Colonic mucosa (tissue), 4 donors: ENCODE data around the gene CRADD. TPM values are rescaled to one million over a fixed set of nuclear protein-coding genes. Genes with fewer than 3 reads are reported as not detected.
"Not testable (repeated sequence)": the region's sequence is repeated elsewhere in the genome, so short reads cannot be mapped to it uniquely, and the experiment has no call there.

ENCODE experiments used
- DNase-seq: peaks from one replicate; pipeline ENCODE4 v3.0.0-alpha.2; 2020
- H3K27ac ChIP-seq: fragments of 200-600 bp; one replicate; pipeline ENCODE4 v1.8.0; 2021
- H3K27me3 ChIP-seq: fragments of 200-600 bp; one replicate; pipeline ENCODE4 v1.8.0; 2021
- H3K36me3 ChIP-seq: fragments of 200-600 bp; one replicate; pipeline ENCODE4 v1.8.0; 2021
- H3K4me1 ChIP-seq: fragments of 200-600 bp; one replicate; pipeline ENCODE4 v1.8.0; 2021; ENCODE audit warnings: mild to moderate bottlenecking
- H3K4me3 ChIP-seq: fragments of 200-600 bp; one replicate; pipeline ENCODE4 v1.8.0; 2021
- H3K9ac ChIP-seq, 2 donors: one replicate each; pipeline ENCODE4 v1.7.0; 2013; ENCODE audit warnings: control low read depth in 2 of 2, low read depth in 2 of 2, low read length in 2 of 2
- H3K9me3 ChIP-seq: fragments of 200-600 bp; one replicate; pipeline ENCODE4 v1.8.0; 2021
- intact Hi-C: fragments of 100-400 bp; cut with DNase I; formaldehyde crosslinking; loops from one replicate; pipeline ENCODE4 v1.14.1; 2022
- total RNA-seq, 2 donors: library from RNA; stranded (reverse); fragmentation: NEBNext Ultra II Directional in 1 of 2; extraction: Animal tissue kit (Norgen Biotek cat#: 25700) in 1 of 2; gene quantifications; one replicate each; pipeline ENCODE4 v1.2.1, GENCODE V29; 2021
- TF ChIP-seq, protein P1 (sequence below): fragments of 200-600 bp; IDR thresholded peaks from one replicate; pipeline ENCODE4 v1.8.0; 2022; ENCODE audit warnings: antibody characterized with exemption, mild to moderate bottlenecking
- donor health status: healthy.
- donor health status: DM: no; HTN: no; CAD: no.
- donor health status: DM: no; HTN: no; CAD: no.

Gene CRADD
- total RNA-seq, 2 donors from 2014 or later, result 18.2 to 23.9 TPM

DNA sequence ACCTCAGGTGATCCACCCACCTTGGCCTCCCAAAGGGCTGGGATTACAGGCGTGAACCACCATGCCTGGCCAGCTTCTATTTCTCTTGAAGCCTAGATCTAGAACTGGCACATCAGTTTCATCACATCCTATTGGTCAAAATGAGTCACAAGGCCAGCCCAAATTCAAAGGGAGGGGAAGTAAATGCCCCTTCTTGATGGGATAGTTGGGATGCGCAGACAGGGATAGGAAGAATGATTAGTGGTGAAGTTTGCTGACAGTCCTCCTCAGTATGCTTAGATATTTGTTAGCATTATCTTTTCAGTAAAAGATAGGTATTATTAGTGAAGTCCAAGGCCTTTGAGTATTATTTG, 33.4 kb downstream of the CRADD start:
- intact Hi-C loops, result no loop called here
- H3K4me1 ChIP-seq, result no peaks in the 10 kb centered on the region
- H3K27me3 ChIP-seq, result no peaks in the 10 kb centered on the region
- no peak overlapping the region for H3K9ac ChIP-seq
- no peaks in the 10 kb centered on the region for H3K36me3 ChIP-seq
- no peak for DNase-seq
- H3K4me3 ChIP-seq, result no peak overlapping the region
- H3K27ac ChIP-seq, result no peak overlapping the region
- no peaks in the 10 kb centered on the region for H3K9me3 ChIP-seq
- TF ChIP-seq, protein P1, sequence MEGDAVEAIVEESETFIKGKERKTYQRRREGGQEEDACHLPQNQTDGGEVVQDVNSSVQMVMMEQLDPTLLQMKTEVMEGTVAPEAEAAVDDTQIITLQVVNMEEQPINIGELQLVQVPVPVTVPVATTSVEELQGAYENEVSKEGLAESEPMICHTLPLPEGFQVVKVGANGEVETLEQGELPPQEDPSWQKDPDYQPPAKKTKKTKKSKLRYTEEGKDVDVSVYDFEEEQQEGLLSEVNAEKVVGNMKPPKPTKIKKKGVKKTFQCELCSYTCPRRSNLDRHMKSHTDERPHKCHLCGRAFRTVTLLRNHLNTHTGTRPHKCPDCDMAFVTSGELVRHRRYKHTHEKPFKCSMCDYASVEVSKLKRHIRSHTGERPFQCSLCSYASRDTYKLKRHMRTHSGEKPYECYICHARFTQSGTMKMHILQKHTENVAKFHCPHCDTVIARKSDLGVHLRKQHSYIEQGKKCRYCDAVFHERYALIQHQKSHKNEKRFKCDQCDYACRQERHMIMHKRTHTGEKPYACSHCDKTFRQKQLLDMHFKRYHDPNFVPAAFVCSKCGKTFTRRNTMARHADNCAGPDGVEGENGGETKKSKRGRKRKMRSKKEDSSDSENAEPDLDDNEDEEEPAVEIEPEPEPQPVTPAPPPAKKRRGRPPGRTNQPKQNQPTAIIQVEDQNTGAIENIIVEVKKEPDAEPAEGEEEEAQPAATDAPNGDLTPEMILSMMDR, result no peak

DNA sequence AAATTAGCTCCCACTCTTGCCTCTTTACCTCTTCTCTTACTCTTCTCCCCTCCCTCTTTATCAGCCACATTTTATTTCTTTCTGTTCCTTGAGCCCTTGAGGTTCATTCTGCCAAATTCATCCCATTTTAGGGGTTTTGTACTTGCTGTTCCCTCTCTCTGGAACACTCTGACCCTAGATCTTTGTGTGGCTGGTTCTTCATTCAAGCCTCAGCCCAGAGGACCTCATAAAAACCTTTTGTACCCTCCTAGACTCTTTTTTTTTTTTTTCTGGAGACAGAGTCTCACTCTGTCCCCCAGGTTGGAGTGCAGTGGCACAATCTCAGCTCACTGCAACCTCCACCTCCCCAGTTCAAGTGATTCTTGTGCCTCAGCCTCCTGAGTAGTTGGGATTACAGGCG, 34.3 kb downstream of the CRADD start:
- H3K36me3 ChIP-seq, H3K9ac ChIP-seq, H3K4me3 ChIP-seq, intact Hi-C loops, DNase-seq, H3K9me3 ChIP-seq, H3K27me3 ChIP-seq, H3K27ac ChIP-seq, H3K4me1 ChIP-seq: not testable (repeated sequence)

DNA sequence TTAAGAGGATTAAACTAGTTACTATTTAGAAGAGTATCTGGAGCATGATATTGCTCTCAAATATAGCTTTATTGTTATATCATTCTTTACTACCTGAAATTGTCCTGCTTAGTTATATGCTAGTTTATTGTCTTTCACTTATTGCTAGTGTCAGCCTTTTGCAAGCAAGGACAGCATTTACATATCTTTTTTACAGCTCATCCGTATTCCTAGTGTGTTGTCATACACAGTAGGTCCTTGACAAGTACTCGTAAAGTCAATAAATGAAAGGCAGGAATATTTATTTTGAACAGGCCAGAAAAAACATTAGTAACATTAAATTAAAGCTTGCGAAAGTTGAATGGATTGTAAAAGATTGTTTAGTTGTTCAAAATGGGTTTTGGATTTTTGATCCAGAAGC, 35.0 kb downstream of the CRADD start:
- Histone ChIP-seq H3K27ac (no peak overlapping the region), H3K9ac (peak overlapping the region in 1 of 2 donors; percentile 23), H3K4me3 (no peak overlapping the region), H3K36me3 (no peaks in the 10 kb centered on the region), H3K4me1 (no peaks in the 10 kb centered on the region), H3K9me3 (no peaks in the 10 kb centered on the region), H3K27me3 (no peaks in the 10 kb centered on the region)
- TF ChIP-seq, protein P1, result no peak
- DNase-seq, result no peak
- intact Hi-C loops, result no loop called here

DNA sequence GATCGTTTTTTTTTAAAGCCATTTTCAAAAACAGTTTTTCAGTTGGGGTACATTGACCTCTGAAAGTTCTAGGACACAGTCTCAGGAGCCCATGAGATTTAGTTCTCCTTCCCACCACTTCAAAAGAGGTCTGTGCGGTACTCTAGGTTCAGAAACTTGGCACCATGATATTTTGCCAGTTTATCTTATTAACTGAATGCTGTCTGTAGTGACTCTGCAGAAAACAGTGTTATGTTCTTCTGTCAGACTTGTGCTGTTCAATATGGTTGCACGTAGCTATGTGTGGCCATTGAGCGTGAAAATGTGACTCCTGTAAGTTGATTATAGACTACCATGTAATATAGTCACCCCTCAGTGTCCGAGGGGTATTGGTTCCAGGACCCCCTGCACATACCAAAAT, 35.9 kb downstream of the CRADD start:
- no peak overlapping the region for H3K9ac ChIP-seq
- no peak overlapping the region for H3K4me3 ChIP-seq
- no peaks in the 10 kb centered on the region for H3K9me3 ChIP-seq
- H3K27ac ChIP-seq, result no peak overlapping the region
- TF ChIP-seq, protein P1, result no peak
- no peaks in the 10 kb centered on the region for H3K4me1 ChIP-seq
- H3K27me3 ChIP-seq, result no peaks in the 10 kb centered on the region
- intact Hi-C loops, result no loop called here
- no peak for DNase-seq
- no peaks in the 10 kb centered on the region for H3K36me3 ChIP-seq

DNA sequence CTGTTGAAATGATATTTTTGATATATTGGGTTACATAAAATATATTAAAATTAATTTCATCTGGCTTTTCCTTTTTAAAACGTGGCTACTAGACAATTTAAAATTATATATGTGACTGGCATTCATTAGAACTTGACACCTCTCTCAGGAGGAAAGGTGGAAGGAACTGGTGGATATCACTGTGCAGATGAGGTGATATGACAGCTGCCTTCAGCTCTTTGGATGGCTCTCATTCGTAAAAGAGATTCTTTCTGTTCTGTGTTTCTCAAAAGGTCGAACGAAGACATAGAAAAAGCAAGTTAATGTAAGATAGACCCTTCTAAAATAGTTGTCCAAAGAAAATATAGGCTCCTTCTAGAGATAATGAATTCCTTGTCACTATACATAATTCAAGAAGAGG, 36.6 kb downstream of the CRADD start:
- H3K4me3 ChIP-seq, result no peak overlapping the region
- no peak overlapping the region for H3K9ac ChIP-seq
- H3K9me3 ChIP-seq, result no peaks in the 10 kb centered on the region
- H3K27me3 ChIP-seq, result no peaks in the 10 kb centered on the region
- TF ChIP-seq, protein P1, result no peak
- intact Hi-C loops, result no loop called here
- no peaks in the 10 kb centered on the region for H3K36me3 ChIP-seq
- no peaks in the 10 kb centered on the region for H3K4me1 ChIP-seq
- DNase-seq, result no peak
- no peak overlapping the region for H3K27ac ChIP-seq

DNA sequence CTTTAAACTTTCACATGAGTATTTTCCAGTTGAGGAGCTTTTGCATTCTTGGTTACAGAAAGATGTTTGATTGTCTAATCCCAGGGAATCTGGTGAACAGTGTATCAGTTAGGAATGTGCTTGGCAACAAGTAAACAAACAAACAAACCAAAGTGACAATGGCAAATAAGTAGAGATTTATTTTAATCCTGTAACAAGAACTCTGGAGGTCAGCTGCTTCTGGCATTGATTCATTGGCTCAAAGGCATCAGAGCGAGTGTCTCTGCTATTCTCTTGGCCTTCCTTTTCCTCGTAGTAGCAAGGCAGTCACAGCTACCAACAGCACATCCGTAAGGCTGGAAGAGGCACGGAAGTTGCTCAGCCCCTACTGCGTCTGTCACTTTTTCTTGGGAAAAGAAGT, 37.2 kb downstream of the CRADD start:
- Histone ChIP-seq H3K9ac (no peak overlapping the region), H3K4me3 (no peak overlapping the region), H3K36me3 (no peaks in the 10 kb centered on the region), H3K27me3 (no peaks in the 10 kb centered on the region), H3K27ac (no peak overlapping the region), H3K4me1 (no peaks in the 10 kb centered on the region), H3K9me3 (no peaks in the 10 kb centered on the region)
- DNase-seq, result no peak
- TF ChIP-seq, protein P1, result no peak
- intact Hi-C loops, result no loop called here
